Psoas muscle (tissue), 8 donors: ENCODE results near the gene TAF4. TPM values are rescaled to one million over a fixed set of nuclear protein-coding genes. Genes with fewer than 3 reads are reported as not detected.

ENCODE experiments used
- ATAC-seq, 4 donors: fragments of 200-7000 bp; cut with Tn5 transposase; one replicate each; pipeline ENCODE4 v1.9.1; 2020; ENCODE audit warnings: moderate library complexity in 3 of 4, mild to moderate bottlenecking in 2 of 4
- DNase-seq, 2 donors: peaks; one replicate each; pipeline ENCODE4 v3.0.0-alpha.2; 2020
- H3K27ac ChIP-seq: fragments of 200-600 bp; one replicate; pipeline ENCODE4 v1.8.0; 2022
- H3K27me3 ChIP-seq, 3 donors: fragments of 200-600 bp in 1 of 3; one replicate each; pipeline versions ENCODE4 v1.6.1 to v1.8.0; 2013 to 2022; ENCODE audit warnings: low read length in 2 of 3, mild to moderate bottlenecking in 2 of 3, moderate library complexity in 1 of 3; ENCODE audit not compliant: insufficient read depth in 3 of 3
- H3K36me3 ChIP-seq, 2 donors: fragments of 200-600 bp in 1 of 2; one replicate each; pipeline versions ENCODE4 v1.6.1 to v1.8.0; 2013 to 2022; ENCODE audit warnings: low read depth in 1 of 2, mild to moderate bottlenecking in 1 of 2, moderate library complexity in 1 of 2; ENCODE audit not compliant: insufficient read depth in 1 of 2
- H3K4me1 ChIP-seq: fragments of 200-600 bp; one replicate; pipeline ENCODE4 v1.8.0; 2022
- H3K4me3 ChIP-seq: fragments of 200-600 bp; one replicate; pipeline ENCODE4 v1.8.0; 2022; ENCODE audit warnings: mild to moderate bottlenecking
- H3K9me3 ChIP-seq: fragments of 200-600 bp; one replicate; pipeline ENCODE4 v1.8.0; 2022
- WGBS, 3 donors: extraction: QIAGEN DNeasy Blood & Tissue Kit; methylation state at CpG; one replicate each; pipeline versions ENCODE4 v1.1.6 to v1.1.7; 2013; 5-methylcytosine and 5-hydroxymethylcytosine counted together
- intact Hi-C, 2 donors: fragments of 100-400 bp; cut with DNase I; formaldehyde crosslinking; loops; one replicate each; pipeline versions ENCODE4 v1.11.0 to v1.14.2; 2022
- polyA plus RNA-seq, 3 donors: library from polyadenylated mRNA; stranded (reverse); fragments of 200-250 nt; gene quantifications; one replicate each; pipeline ENCODE4 v1.2.3, GENCODE V29; 2013
- total RNA-seq, 4 donors: library from RNA; stranded (reverse); fragmentation: NEBNext Ultra II Directional in 2 of 4; extraction: Animal tissue kit (Norgen Biotek cat#: 25700) in 2 of 4; gene quantifications; one replicate each; pipeline versions ENCODE4 v1.2.1 to v1.2.4, GENCODE V29; 2021 to 2023
- TF ChIP-seq, protein P1 (sequence below): fragments of 200-600 bp; IDR thresholded peaks from one replicate; pipeline ENCODE4 v1.8.0; 2022; ENCODE audit warnings: antibody characterized with exemption
- donor health status: healthy with polysubstance abuse.
- donor health status: DM: no; HTN: no; CAD: no; lungs with moderate emphysema.
- donor health status: Bipolar disorder and iron deficiency.
- donor health status: healthy.
- donor health status: DM: yes; HTN: yes; CAD: no.
- donor health status: DM: no; HTN: no; CAD: no.
- donor health status: DM: no; HTN: no; CAD: no.
- donor health status: DM: yes; HTN: yes; CAD: no.

Gene TAF4
- total and polyA plus RNA-seq, 7 donors, result 2.8 to 17.7 (median 10.7) TPM

DNA sequence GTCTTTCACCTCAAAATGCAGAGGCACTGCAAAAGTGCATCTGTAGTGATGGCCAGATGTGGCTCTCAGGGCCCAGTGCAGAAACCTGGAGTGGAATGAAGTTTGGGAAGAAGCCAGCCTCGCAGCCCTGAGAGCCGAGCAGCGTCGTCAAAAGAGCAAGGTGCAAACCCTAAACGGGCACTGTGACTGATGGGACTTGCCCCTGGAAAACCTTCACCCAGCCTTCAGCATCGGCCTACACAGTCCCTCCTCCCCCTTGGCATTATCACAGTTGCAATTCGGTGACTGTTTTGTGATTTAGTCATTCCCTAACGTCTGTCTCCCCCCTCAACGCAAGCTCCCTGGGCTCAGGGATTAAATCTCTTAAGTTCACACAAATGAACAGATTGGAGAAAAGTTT, 38.6 kb downstream of the TAF4 start:
- no peaks in the 10 kb centered on the region for H3K27me3 ChIP-seq
- ATAC-seq, result no peak
- H3K9me3 ChIP-seq, result no peaks in the 10 kb centered on the region
- no peak overlapping the region for H3K4me3 ChIP-seq
- no peak overlapping the region for H3K27ac ChIP-seq
- TF ChIP-seq, protein P1, sequence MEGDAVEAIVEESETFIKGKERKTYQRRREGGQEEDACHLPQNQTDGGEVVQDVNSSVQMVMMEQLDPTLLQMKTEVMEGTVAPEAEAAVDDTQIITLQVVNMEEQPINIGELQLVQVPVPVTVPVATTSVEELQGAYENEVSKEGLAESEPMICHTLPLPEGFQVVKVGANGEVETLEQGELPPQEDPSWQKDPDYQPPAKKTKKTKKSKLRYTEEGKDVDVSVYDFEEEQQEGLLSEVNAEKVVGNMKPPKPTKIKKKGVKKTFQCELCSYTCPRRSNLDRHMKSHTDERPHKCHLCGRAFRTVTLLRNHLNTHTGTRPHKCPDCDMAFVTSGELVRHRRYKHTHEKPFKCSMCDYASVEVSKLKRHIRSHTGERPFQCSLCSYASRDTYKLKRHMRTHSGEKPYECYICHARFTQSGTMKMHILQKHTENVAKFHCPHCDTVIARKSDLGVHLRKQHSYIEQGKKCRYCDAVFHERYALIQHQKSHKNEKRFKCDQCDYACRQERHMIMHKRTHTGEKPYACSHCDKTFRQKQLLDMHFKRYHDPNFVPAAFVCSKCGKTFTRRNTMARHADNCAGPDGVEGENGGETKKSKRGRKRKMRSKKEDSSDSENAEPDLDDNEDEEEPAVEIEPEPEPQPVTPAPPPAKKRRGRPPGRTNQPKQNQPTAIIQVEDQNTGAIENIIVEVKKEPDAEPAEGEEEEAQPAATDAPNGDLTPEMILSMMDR, result no peak
- 57 to 65% (median 60%) methylated on average over 9 of the region's 9 CpGs for WGBS, 3 donors
- peak in 1 of 2 donors; percentile 38 for DNase-seq
- intact Hi-C loops, result loop anchor here (5.0 kb wide), 2 partner anchors 35 to 110 kb away; no protein-coding TSS in a partner anchor
- H3K4me1 ChIP-seq, result peaks cover 47% of the 10 kb centered on the region
- H3K36me3 ChIP-seq, result no peaks in the 10 kb centered on the region

DNA sequence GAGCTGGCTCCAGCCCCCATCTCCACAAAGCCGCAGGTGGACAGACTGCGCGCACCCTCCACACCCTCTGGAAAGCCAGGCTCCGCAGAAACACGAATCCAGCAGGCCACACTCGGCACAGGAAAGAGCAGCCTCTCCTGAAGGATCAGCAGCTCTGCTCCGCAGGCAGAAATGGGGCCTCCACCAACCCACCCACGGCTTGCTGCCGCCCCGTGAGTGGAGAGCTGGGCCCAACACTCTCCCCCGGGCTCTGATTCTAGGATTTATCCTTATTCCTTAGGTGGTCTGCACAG, 39.2 kb downstream of the TAF4 start:
- peaks cover 47% of the 10 kb centered on the region for H3K4me1 ChIP-seq
- WGBS, 3 donors, result 85 to 90% (median 88%) methylated on average over 11 of the region's 11 CpGs
- ATAC-seq, result no peak
- H3K4me3 ChIP-seq, result no peak overlapping the region
- no peaks in the 10 kb centered on the region for H3K36me3 ChIP-seq
- peak overlapping the region; percentile 63 for H3K27ac ChIP-seq
- DNase-seq, result peak in 1 of 2 donors; percentile 23
- intact Hi-C loops, result loop anchor here (5.0 kb wide), 2 partner anchors 36 to 111 kb away; no protein-coding TSS in a partner anchor
- H3K9me3 ChIP-seq, result no peaks in the 10 kb centered on the region
- no peaks in the 10 kb centered on the region for H3K27me3 ChIP-seq
- TF ChIP-seq, protein P1, result no peak

DNA sequence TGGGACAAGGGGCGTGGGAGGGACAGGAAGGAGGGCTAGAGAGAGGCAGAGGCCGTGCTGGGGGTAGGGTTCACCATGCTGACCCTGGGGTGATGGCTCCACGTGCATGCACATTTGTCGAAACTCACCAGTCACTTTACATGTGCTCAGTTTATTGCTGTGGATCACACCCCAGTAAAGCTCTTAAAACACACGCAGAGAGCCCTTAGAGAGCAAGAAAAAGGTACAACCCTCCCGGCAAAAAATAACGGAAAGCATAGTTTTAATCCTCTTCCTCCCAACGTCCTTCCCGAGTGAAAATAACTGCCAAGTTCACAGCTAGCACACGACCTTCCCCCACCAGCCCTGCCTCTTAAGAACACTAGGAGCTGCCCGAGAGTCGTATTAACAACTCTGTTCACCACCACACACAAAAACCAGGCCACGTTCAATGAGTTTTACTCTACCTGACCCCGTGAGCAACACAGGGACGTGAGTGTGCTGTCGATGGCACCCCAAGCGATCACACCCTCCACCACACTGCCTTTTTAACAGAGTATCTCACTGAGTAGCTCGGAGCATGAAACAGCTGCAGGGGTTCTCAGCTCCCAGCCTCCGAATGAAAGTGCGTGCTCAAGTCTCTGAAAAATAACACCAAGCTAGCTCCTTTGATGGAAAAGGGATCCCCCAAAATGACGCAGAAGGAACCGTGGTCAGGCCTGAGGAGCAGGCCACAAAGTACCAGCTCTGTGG, 39.7 kb downstream of the TAF4 start:
- 33 to 49% (median 40%) methylated on average over 22 of the region's 22 CpGs for WGBS, 3 donors
- no peaks in the 10 kb centered on the region for H3K9me3 ChIP-seq
- DNase-seq, result peak in 1 of 2 donors; percentile 36
- no peak overlapping the region for H3K4me3 ChIP-seq
- H3K27ac ChIP-seq, result peak overlapping the region; percentile 63
- peaks cover 47% of the 10 kb centered on the region for H3K4me1 ChIP-seq
- TF ChIP-seq, protein P1, result peak; percentile 54
- ATAC-seq, result peak; percentile 57 to 69 (median 58)
- intact Hi-C loops, result loop anchor here (5.0 kb wide), 2 partner anchors 36 to 111 kb away; no protein-coding TSS in a partner anchor
- H3K27me3 ChIP-seq, result no peaks in the 10 kb centered on the region
- H3K36me3 ChIP-seq, result no peaks in the 10 kb centered on the region

DNA sequence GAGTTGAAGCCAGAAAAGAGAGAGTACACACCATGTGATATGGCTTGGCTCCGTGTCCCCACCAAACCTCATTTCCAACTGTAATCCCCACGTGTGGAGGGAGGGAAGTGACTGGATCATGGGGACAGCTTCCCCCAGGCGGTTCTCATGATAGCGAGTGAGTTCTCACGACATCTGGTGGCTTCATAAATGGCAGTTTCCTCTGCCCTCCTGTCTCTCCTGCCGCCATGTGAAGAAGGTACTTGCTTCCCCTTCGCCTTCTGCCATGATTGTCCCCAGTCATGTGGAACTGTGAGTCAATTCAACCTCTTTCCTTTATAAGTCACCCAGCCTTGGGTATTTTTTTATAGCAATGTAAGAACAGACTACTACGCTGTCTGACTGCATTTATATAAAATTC, 40.3 kb downstream of the TAF4 start:
- Histone ChIP-seq H3K36me3 (no peaks in the 10 kb centered on the region), H3K9me3 (no peaks in the 10 kb centered on the region), H3K4me3 (no peak overlapping the region), H3K27ac (peak overlapping the region; percentile 63), H3K27me3 (no peaks in the 10 kb centered on the region), H3K4me1 (peaks cover 53% of the 10 kb centered on the region)
- ATAC-seq, result peak; percentile 27 to 62 (median 44)
- intact Hi-C loops, result loop anchor here (5.0 kb wide), 2 partner anchors 37 to 112 kb away; no protein-coding TSS in a partner anchor
- WGBS, 3 donors, result 40 to 57% (median 42%) methylated on average over 8 of the region's 8 CpGs
- peak in 1 of 2 donors; percentile 58 for DNase-seq
- TF ChIP-seq, protein P1, result no peak
